Calu3 (cell line): ENCODE results near the gene TCFL5. TPM values are rescaled to one million over a fixed set of nuclear protein-coding genes. Genes with fewer than 3 reads are reported as not detected.
"Not testable (repeated sequence)": the region's sequence is repeated elsewhere in the genome, so short reads cannot be mapped to it uniquely, and the experiment has no call there.

Experiments
- BruUV-seq: library from RNA; stranded (reverse); fragments of 400-500 nt; replicated peaks from 2 replicates; lab custom pipeline; 2021; lab: Mats Ljungman, UMichigan
- CTCF ChIA-PET: fragments of 300-600 bp; sonication (Branson Sonifier 250); formaldehyde crosslinking; loops from one replicate; lab custom pipeline; 2022; ENCODE audit warnings: antibody characterized with exemption; lab: Charles Lee
- DNase-seq: peaks from one replicate; pipeline ENCODE4 v3.0.0; 2022
- H3K27ac Mint-ChIP-seq: one replicate; pipeline ENCODE4 v1.8.0; 2022; ENCODE audit warnings: mixed read lengths; ENCODE audit not compliant: unreplicated experiment
- H3K27me3 Mint-ChIP-seq: one replicate; pipeline ENCODE4 v1.8.0; 2022; ENCODE audit warnings: mixed read lengths; ENCODE audit not compliant: unreplicated experiment
- H3K36me3 Mint-ChIP-seq: one replicate; pipeline ENCODE4 v1.8.0; 2022; ENCODE audit warnings: mild to moderate bottlenecking, moderate library complexity, mixed read lengths; ENCODE audit not compliant: insufficient read depth, unreplicated experiment
- H3K4me1 Mint-ChIP-seq: one replicate; pipeline ENCODE4 v1.8.0; 2022; ENCODE audit warnings: mild to moderate bottlenecking, low read depth, mixed read lengths; ENCODE audit not compliant: unreplicated experiment
- H3K4me3 Mint-ChIP-seq: one replicate; pipeline ENCODE4 v1.8.0; 2022; ENCODE audit warnings: mild to moderate bottlenecking, low read depth, moderate library complexity, mixed read lengths; ENCODE audit not compliant: unreplicated experiment
- H3K9me3 Mint-ChIP-seq: one replicate; pipeline ENCODE4 v1.8.0; 2022; ENCODE audit warnings: low read depth, mixed read lengths; ENCODE audit not compliant: unreplicated experiment
- intact Hi-C: fragments of 100-400 bp; cut with micrococcal nuclease; formaldehyde crosslinking; loops from one replicate; pipeline ENCODE4 v1.10.0; 2022; ENCODE audit not compliant: unreplicated experiment
- total RNA-seq: library from RNA; stranded (reverse); gene quantifications from 2 replicates; pipeline ENCODE4 v1.2.3, GENCODE V29; 2022
- TF ChIP-seq, protein P1 (sequence below): fragments of 200-600 bp; IDR thresholded peaks from one replicate; pipeline ENCODE4 v1.8.0; 2022; ENCODE audit warnings: antibody characterized with exemption; ENCODE audit not compliant: unreplicated experiment

TCFL5 gene
- total RNA-seq, 1 experiment from 2014 or later, result 22.3 TPM

DNA sequence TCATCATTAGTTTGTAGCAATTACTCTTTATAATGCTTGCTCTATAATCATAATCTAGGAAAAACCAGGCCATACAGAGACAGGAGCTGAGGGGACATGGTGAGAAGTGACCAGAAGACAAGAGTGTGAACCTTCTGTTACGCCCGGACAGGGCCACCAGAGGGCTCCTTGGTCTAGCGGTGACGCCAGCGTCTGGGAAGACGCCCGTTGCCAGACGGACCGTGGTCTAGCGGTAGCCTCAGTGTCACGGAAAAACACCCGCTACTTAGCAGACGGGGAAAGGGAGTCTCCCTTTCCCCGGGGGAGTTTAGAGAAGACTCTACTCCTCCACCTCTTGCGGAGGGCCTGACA is 12.0 kb upstream of the TCFL5 start:
- Mint-ChIP-seq H3K36me3 (peaks cover 43% of the 10 kb centered on the region), H3K4me3 (peak overlapping the region; percentile 60), H3K4me1 (peaks cover 23% of the 10 kb centered on the region), H3K27ac (peak overlapping the region; percentile 72)
- TF ChIP-seq, protein P1, sequence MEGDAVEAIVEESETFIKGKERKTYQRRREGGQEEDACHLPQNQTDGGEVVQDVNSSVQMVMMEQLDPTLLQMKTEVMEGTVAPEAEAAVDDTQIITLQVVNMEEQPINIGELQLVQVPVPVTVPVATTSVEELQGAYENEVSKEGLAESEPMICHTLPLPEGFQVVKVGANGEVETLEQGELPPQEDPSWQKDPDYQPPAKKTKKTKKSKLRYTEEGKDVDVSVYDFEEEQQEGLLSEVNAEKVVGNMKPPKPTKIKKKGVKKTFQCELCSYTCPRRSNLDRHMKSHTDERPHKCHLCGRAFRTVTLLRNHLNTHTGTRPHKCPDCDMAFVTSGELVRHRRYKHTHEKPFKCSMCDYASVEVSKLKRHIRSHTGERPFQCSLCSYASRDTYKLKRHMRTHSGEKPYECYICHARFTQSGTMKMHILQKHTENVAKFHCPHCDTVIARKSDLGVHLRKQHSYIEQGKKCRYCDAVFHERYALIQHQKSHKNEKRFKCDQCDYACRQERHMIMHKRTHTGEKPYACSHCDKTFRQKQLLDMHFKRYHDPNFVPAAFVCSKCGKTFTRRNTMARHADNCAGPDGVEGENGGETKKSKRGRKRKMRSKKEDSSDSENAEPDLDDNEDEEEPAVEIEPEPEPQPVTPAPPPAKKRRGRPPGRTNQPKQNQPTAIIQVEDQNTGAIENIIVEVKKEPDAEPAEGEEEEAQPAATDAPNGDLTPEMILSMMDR, result peak; percentile 52
- H3K27me3 Mint-ChIP-seq, BruUV-seq, H3K9me3 Mint-ChIP-seq: not testable (repeated sequence)
- CTCF ChIA-PET, result interaction anchor here (0.8 to 1.4 kb wide), 6 partner anchors 21 to 154 kb away, joined by 3 to 5 read pairs (median 4); partner anchors contain the start of gene GID8
- intact Hi-C loops, result loop anchor here (2.0 kb wide), 1 partner anchor 135 kb away; no protein-coding TSS in a partner anchor
- peak; percentile 89 for DNase-seq

GRCh38 chr20:62873280-62873679 is 11.7 kb upstream of the TCFL5 start:
- Mint-ChIP-seq H3K9me3 (no peaks in the 10 kb centered on the region), H3K27me3 (peaks cover 5% of the 10 kb centered on the region), H3K36me3 (peaks cover 43% of the 10 kb centered on the region), H3K4me3 (peak overlapping the region; percentile 60), H3K27ac (peak overlapping the region; percentile 11), H3K4me1 (peaks cover 23% of the 10 kb centered on the region)
- BruUV-seq, result no TSS peak
- TF ChIP-seq, protein P1, result no peak
- intact Hi-C loops, result loop anchor here (2.0 kb wide), 1 partner anchor 136 kb away; no protein-coding TSS in a partner anchor
- no peak for DNase-seq
- CTCF ChIA-PET, result interaction anchor here (0.8 to 1.4 kb wide), 5 partner anchors 22 to 155 kb away, joined by 3 to 5 read pairs (median 4); partner anchors contain the start of gene GID8

GRCh38 chr20:62872862-62873261 is 11.2 kb upstream of the TCFL5 start:
- Mint-ChIP-seq H3K36me3 (peaks cover 43% of the 10 kb centered on the region), H3K27me3 (peaks cover 9% of the 10 kb centered on the region), H3K4me3 (peak overlapping the region; percentile 60), H3K27ac (peak overlapping the region; percentile 11), H3K4me1 (peaks cover 23% of the 10 kb centered on the region), H3K9me3 (no peaks in the 10 kb centered on the region)
- CTCF ChIA-PET, result interaction anchor here (1.1 to 1.2 kb wide), 3 partner anchors 22 to 136 kb away, joined by 3 to 5 read pairs (median 3); no protein-coding TSS in a partner anchor
- BruUV-seq, result no TSS peak
- no peak for DNase-seq
- TF ChIP-seq, protein P1, result no peak
- intact Hi-C loops, result loop anchor here (2.0 kb wide), 1 partner anchor 136 kb away; no protein-coding TSS in a partner anchor

- no TSS peak for BruUV-seq
- H3K27me3 Mint-ChIP-seq, result peaks cover 14% of the 10 kb centered on the region
- peaks cover 40% of the 10 kb centered on the region for H3K36me3 Mint-ChIP-seq
- H3K27ac Mint-ChIP-seq, result no peak overlapping the region
- no peak overlapping the region for H3K4me3 Mint-ChIP-seq
- H3K9me3 Mint-ChIP-seq, result no peaks in the 10 kb centered on the region
- no peak for DNase-seq
- TF ChIP-seq, protein P1, result no peak
- CTCF ChIA-PET, result interaction anchor here (0.7 to 1.1 kb wide), 2 partner anchors 23 to 571 kb away, joined by 3 to 4 read pairs; no protein-coding TSS in a partner anchor
- intact Hi-C loops, result loop anchor here (2.0 kb wide), 1 partner anchor 136 kb away; no protein-coding TSS in a partner anchor
- H3K4me1 Mint-ChIP-seq, result peaks cover 23% of the 10 kb centered on the region
Measured at GRCh38 chr20:62872184-62872847, 10.7 kb upstream of the TCFL5 start.
